Mononuclear cell (primary cell): ENCODE results near the gene HSH2D. TPM values are rescaled to one million over a fixed set of nuclear protein-coding genes. Genes with fewer than 3 reads are reported as not detected.
A peak's percentile ranks its signal among the peaks of the same experiment; 100 is the strongest.

ENCODE experiments used
- H3K27me3 ChIP-seq: 2 replicates; pipeline ENCODE4 v1.6.0; 2011; ENCODE audit warnings: low read length, control low read depth; ENCODE audit not compliant: insufficient read depth
- H3K4me1 ChIP-seq: 2 replicates; pipeline ENCODE4 v1.5.1; 2011; ENCODE audit warnings: mild to moderate bottlenecking, low read length, control low read depth; ENCODE audit not compliant: insufficient read depth
- H3K4me3 ChIP-seq: 2 replicates; pipeline ENCODE4 v1.5.1; 2011; ENCODE audit warnings: mild to moderate bottlenecking, low read length, moderate library complexity
- H3K9me3 ChIP-seq: 2 replicates; pipeline ENCODE4 v1.5.1; 2011; ENCODE audit warnings: low read depth, mild to moderate bottlenecking, control low read depth, low read length
- total RNA-seq: library from RNA; depleted of rRNA; stranded (reverse); fragments of >200 nt; gene quantifications from one replicate; pipeline ENCODE4 v1.2.3, GENCODE V29; 2012

The HSH2D gene
- total RNA-seq, 1 donor = 32.2 TPM

GRCh38 chr19:16135430-16136127 is 7.9 kb upstream of the HSH2D start:
- H3K4me3 ChIP-seq = no peak overlapping the region
- no peaks in the 10 kb centered on the region for H3K9me3 ChIP-seq
- H3K4me1 ChIP-seq = peaks cover 52% of the 10 kb centered on the region
- no peaks in the 10 kb centered on the region for H3K27me3 ChIP-seq

GRCh38 chr19:16136185-16136999 is 7.1 kb upstream of the HSH2D start:
- Histone ChIP-seq H3K9me3 (no peaks in the 10 kb centered on the region), H3K27me3 (no peaks in the 10 kb centered on the region), H3K4me3 (no peak overlapping the region), H3K4me1 (peaks cover 60% of the 10 kb centered on the region)

DNA sequence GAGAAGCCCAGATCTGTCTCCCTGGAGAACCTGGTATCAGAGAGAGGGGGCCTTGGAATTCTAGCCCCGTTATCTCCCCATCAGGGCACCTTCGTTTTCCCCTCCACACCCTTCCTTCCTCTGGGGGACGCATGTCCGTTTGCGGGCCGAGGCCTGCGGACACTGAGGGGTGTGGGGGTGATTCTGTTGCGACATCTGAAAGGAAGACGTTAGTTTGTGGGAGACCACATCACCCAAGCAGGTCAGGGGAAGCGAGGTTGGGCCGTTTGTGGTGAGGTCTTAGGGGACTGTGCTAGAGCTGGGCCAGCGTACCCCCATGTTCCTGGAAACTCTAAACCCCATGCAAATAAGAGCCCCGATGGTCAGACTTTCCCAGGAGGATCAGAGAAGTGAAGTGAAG is 3.7 kb upstream of the HSH2D start:
- peaks cover 86% of the 10 kb centered on the region for H3K4me1 ChIP-seq
- no peaks in the 10 kb centered on the region for H3K27me3 ChIP-seq
- H3K9me3 ChIP-seq = no peaks in the 10 kb centered on the region
- no peak overlapping the region for H3K4me3 ChIP-seq

GRCh38 chr19:16141043-16141442 is 2.4 kb upstream of the HSH2D start:
- no peaks in the 10 kb centered on the region for H3K27me3 ChIP-seq
- peaks cover 88% of the 10 kb centered on the region for H3K4me1 ChIP-seq
- H3K9me3 ChIP-seq = no peaks in the 10 kb centered on the region
- no peak overlapping the region for H3K4me3 ChIP-seq

GRCh38 chr19:16142032-16142580 is 1.4 kb upstream of the HSH2D start:
- Histone ChIP-seq H3K27me3 (no peaks in the 10 kb centered on the region), H3K4me1 (peaks cover 89% of the 10 kb centered on the region), H3K4me3 (no peak overlapping the region), H3K9me3 (no peaks in the 10 kb centered on the region)

GRCh38 chr19:16144216-16144581 is 714 bp downstream of the HSH2D start:
- peaks cover 99% of the 10 kb centered on the region for H3K4me1 ChIP-seq

GRCh38 chr19:16146112-16146511 is 2.6 kb downstream of the HSH2D start:
- Histone ChIP-seq H3K4me3 (peak overlapping the region; percentile 79), H3K4me1 (peaks cover 99% of the 10 kb centered on the region), H3K9me3 (no peaks in the 10 kb centered on the region)

More at GRCh38 chr19:16144216-16144581, 714 bp downstream of the HSH2D start:
- Histone ChIP-seq H3K9me3 (no peaks in the 10 kb centered on the region), H3K27me3 (no peaks in the 10 kb centered on the region), H3K4me3 (peak overlapping the region; percentile 79)

DNA sequence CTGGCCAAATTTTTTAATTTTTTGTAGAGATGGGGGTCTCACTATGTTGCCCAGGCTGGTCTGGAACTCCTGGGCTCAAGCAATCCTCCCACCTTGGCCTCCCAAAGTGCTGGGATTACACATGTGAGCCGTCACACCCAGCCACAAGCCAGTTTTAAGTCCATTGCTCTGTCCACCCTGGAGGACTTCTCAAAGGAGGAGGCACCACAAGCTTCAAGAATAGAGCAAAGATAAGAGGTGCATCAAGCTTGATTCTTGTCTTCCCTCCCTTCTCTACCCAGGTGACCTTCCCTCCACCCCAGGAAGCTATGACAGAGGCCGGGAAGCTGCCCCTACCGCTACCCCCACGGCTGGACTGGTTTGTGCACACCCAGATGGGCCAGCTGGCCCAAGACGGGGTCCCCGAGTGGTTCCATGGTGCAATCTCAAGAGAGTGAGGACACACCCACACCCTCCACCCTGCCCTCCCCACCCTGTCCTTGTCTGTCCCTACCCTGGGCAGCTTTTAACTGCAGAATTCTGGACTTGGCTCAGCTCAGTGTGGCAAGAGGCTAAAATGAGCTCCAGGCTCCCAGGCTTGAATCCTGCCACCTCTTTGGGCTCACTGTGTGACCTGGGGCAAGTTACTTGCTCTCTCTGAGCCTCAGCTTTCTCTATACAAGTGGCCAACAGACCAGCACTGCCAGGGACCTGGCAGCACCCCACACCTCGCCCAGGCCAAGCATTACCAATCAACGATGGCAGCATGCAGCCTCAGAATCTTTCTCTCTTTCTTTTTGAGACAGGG is 5.2 kb downstream of the HSH2D start:
- Histone ChIP-seq H3K27me3 (no peaks in the 10 kb centered on the region), H3K4me3 (no peak overlapping the region), H3K4me1 (peaks cover 83% of the 10 kb centered on the region), H3K9me3 (no peaks in the 10 kb centered on the region)

More at GRCh38 chr19:16146112-16146511, 2.6 kb downstream of the HSH2D start:
- H3K27me3 ChIP-seq = no peaks in the 10 kb centered on the region

GRCh38 chr19:16153582-16154336 is 10.3 kb downstream of the HSH2D start:
- Histone ChIP-seq H3K4me1 (peaks cover 59% of the 10 kb centered on the region), H3K4me3 (no peak overlapping the region), H3K27me3 (no peaks in the 10 kb centered on the region), H3K9me3 (no peaks in the 10 kb centered on the region)

DNA sequence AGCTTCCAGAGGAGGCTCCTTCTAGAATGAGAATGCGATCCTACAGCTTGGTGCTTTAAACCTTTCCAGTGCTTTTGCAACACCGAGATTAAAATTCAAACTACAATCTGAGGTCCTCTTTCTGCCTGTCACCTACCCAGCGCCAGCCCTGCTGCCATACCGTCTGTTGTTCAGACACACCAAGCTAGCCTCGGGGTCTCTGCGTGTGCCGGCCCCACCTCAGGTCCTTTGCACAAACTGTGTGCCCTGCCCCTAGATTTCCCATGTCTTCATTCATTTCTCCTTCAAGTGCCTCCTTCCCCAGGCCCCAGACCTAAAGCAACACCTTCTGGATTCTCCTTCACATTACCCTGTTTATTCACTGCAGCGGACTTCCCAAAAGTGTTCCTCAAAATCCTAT is 11.1 kb downstream of the HSH2D start:
- Histone ChIP-seq H3K27me3 (no peaks in the 10 kb centered on the region), H3K9me3 (no peaks in the 10 kb centered on the region), H3K4me1 (peaks cover 51% of the 10 kb centered on the region), H3K4me3 (no peak overlapping the region)

DNA sequence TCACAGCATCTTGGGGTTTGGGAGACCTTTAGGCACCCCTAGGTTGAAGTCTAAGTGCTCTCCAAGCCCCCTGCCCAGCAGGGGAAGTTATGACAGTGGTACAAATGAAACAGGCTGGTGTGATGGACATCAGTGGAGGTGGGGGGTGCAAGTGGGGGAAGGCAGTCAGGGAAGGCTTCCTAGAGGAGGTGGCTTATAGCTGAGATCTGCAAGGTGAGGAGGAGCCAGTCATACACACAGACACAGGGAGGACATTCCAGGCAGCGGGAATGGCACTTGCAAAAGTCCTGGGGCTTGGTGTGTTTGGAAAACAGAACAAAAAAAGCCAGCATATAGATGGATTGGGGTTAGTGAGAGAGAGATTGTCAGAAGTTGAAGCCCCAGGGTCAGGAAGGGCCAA is 11.6 kb downstream of the HSH2D start:
- peaks cover 46% of the 10 kb centered on the region for H3K4me1 ChIP-seq
- no peaks in the 10 kb centered on the region for H3K27me3 ChIP-seq
- no peak overlapping the region for H3K4me3 ChIP-seq
- no peaks in the 10 kb centered on the region for H3K9me3 ChIP-seq

DNA sequence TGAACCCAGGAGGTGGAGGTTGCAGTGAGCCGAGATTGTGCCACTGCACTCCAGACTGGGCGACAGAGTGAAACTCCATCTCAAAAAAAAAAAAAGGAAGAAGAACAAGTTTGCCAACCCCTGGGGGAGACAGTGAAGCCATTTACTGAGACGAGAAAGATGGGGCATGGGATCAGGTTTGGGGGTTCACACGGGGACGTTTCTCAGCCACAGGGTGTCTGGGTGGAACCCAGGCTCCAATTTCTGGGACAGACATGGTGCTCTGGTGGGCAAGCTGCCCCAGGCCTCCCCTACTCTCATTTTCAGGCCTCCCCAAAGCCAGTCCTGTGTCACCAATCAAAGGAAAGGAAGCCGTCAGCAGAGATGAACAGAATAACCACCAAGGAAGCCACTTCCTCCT is 13.4 kb downstream of the HSH2D start:
- H3K4me1 ChIP-seq = peaks cover 38% of the 10 kb centered on the region

GRCh38 chr19:16157601-16158000 is 14.1 kb downstream of the HSH2D start:
- H3K27me3 ChIP-seq = no peaks in the 10 kb centered on the region
- no peaks in the 10 kb centered on the region for H3K9me3 ChIP-seq
- H3K4me1 ChIP-seq = peaks cover 34% of the 10 kb centered on the region
- H3K4me3 ChIP-seq = no peak overlapping the region

More for the DNA sequence above, 13.4 kb downstream of the HSH2D start:
- no peak overlapping the region for H3K4me3 ChIP-seq
- no peaks in the 10 kb centered on the region for H3K9me3 ChIP-seq
- H3K27me3 ChIP-seq = no peaks in the 10 kb centered on the region

DNA sequence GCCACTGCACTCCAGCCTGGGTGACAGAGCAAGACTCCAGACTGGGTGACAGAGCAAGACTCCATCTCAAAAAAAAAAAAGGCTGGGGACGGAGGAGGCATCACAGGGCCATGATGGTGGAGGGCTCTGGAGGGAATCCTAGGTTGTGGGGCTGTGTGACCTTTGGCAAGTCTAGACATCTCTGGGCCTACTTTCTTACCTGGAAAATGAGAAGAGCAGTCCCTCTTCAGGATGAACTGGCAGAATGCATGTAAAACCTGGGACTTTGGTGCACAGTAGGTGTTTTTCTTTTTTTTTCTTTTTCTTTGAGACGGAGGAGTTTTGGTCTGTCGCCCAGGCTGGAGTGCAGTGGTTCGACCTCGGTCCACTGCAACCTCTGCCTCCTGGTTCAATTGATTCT is 16.2 kb downstream of the HSH2D start:
- Histone ChIP-seq H3K4me3 (no peak overlapping the region), H3K9me3 (no peaks in the 10 kb centered on the region), H3K27me3 (no peaks in the 10 kb centered on the region), H3K4me1 (peaks cover 28% of the 10 kb centered on the region)
